Measurements from ENCODE around the gene WNT3.
"Not testable (repeated sequence)": the region's sequence is repeated elsewhere in the genome, so short reads cannot be mapped to it uniquely, and the experiment has no call there.

WNT3 gene

GRCh38 chr17:46813920-46814319, 4.6 kb downstream of the WNT3 start:
- DNase-seq (ENCODE audit: low read depth in 2 of 2), result no peak

GRCh38 chr17:46812624-46813318, 5.7 kb downstream of the WNT3 start:
- DNase-seq (ENCODE audit: low read depth in 2 of 2), result no peak

- no peak for DNase-seq (ENCODE audit: low read depth in 2 of 2)
Observed at GRCh38 chr17:46811978-46812583, 6.4 kb downstream of the WNT3 start.

- no peak for DNase-seq (ENCODE audit: low read depth in 2 of 2)
Observed at GRCh38 chr17:46810837-46811236, 7.7 kb downstream of the WNT3 start.

- no peak for DNase-seq (ENCODE audit: low read depth in 2 of 2)
Observed at GRCh38 chr17:46809110-46809571, 9.4 kb downstream of the WNT3 start.

- DNase-seq (ENCODE audit: low read depth in 2 of 2), result no peak
Observed at GRCh38 chr17:46805771-46806170, 12.7 kb downstream of the WNT3 start.

GRCh38 chr17:46803544-46803943, 14.9 kb downstream of the WNT3 start:
- DNase-seq (ENCODE audit: low read depth in 2 of 2), result no peak

- no peak for DNase-seq (ENCODE audit: low read depth in 2 of 2)
Observed at GRCh38 chr17:46802800-46803199, 15.7 kb downstream of the WNT3 start.

- DNase-seq (ENCODE audit: low read depth in 2 of 2), result no peak
Observed at GRCh38 chr17:46800573-46800972, 17.9 kb downstream of the WNT3 start.

GRCh38 chr17:46796956-46797530, 21.4 kb downstream of the WNT3 start:
- DNase-seq (ENCODE audit: low read depth in 2 of 2), result no peak

GRCh38 chr17:46796524-46796923, 22.0 kb downstream of the WNT3 start:
- DNase-seq (ENCODE audit: low read depth in 2 of 2), result no peak

- DNase-seq (ENCODE audit: low read depth in 2 of 2), result no peak
Observed at GRCh38 chr17:46796084-46796483, 22.4 kb downstream of the WNT3 start.

- DNase-seq (ENCODE audit: low read depth in 2 of 2), result no peak
Observed at GRCh38 chr17:46795379-46795952, 23.0 kb downstream of the WNT3 start.

GRCh38 chr17:46794318-46794717, 24.2 kb downstream of the WNT3 start:
- DNase-seq (ENCODE audit: low read depth in 2 of 2), result no peak

- DNase-seq (ENCODE audit: low read depth in 2 of 2), result no peak
Observed at GRCh38 chr17:46793541-46793940, 25.0 kb downstream of the WNT3 start.

GRCh38 chr17:46793023-46793422, 25.5 kb downstream of the WNT3 start:
- DNase-seq (ENCODE audit: low read depth in 2 of 2), result not testable (repeated sequence)

- no peak for DNase-seq (ENCODE audit: low read depth in 2 of 2)
Observed at GRCh38 chr17:46792071-46792470, 26.4 kb downstream of the WNT3 start.

- DNase-seq (ENCODE audit: low read depth in 2 of 2), result no peak
Observed at GRCh38 chr17:46791531-46791930, 27.0 kb downstream of the WNT3 start.

GRCh38 chr17:46790216-46790615, 28.3 kb downstream of the WNT3 start:
- no peak for DNase-seq (ENCODE audit: low read depth in 2 of 2)

GRCh38 chr17:46789610-46790009, 28.9 kb downstream of the WNT3 start:
- DNase-seq (ENCODE audit: low read depth in 2 of 2), result no peak

- no peak for DNase-seq (ENCODE audit: low read depth in 2 of 2)
Observed at GRCh38 chr17:46788796-46789195, 29.7 kb downstream of the WNT3 start.

- DNase-seq (ENCODE audit: low read depth in 2 of 2), result no peak
Observed at GRCh38 chr17:46788300-46788699, 30.2 kb downstream of the WNT3 start.

GRCh38 chr17:46787478-46787877, 31.0 kb downstream of the WNT3 start:
- DNase-seq (ENCODE audit: low read depth in 2 of 2), result no peak
